GM18868 (cell line): Measurements from ENCODE around the gene BST1.
"Not testable (repeated sequence)": the region's sequence is repeated elsewhere in the genome, so short reads cannot be mapped to it uniquely, and the experiment has no call there.

ENCODE experiments used
- ATAC-seq: cut with Tn5 transposase; IDR thresholded peaks from one replicate; pipeline ENCODE4 v1.9.1; 2021; ENCODE audit warnings: mild to moderate bottlenecking, moderate library complexity; ENCODE audit not compliant: unreplicated experiment

Gene BST1

GRCh38 chr4:15707363-15707715 lies 4.5 kb downstream of the BST1 start:
- no peak for ATAC-seq

- ATAC-seq: no peak
These were observed 8.9 kb downstream of the BST1 start for GRCh38 chr4:15711762-15712161.

GRCh38 chr4:15712214-15712613 lies 9.3 kb downstream of the BST1 start:
- no peak for ATAC-seq

- no peak for ATAC-seq
These were observed 11.3 kb downstream of the BST1 start for GRCh38 chr4:15714141-15714540.

GRCh38 chr4:15714646-15715435 lies 12.0 kb downstream of the BST1 start:
- no peak for ATAC-seq

- no peak for ATAC-seq
These were observed 13.2 kb downstream of the BST1 start for GRCh38 chr4:15716115-15716514.

GRCh38 chr4:15717086-15717485 lies 14.2 kb downstream of the BST1 start:
- ATAC-seq: no peak

GRCh38 chr4:15717657-15718416 lies 15.0 kb downstream of the BST1 start:
- no peak for ATAC-seq

GRCh38 chr4:15718465-15718864 lies 15.6 kb downstream of the BST1 start:
- no peak for ATAC-seq

- no peak for ATAC-seq
These were observed 16.1 kb downstream of the BST1 start for GRCh38 chr4:15718959-15719358.

GRCh38 chr4:15719506-15719905 lies 16.6 kb downstream of the BST1 start:
- ATAC-seq: no peak

GRCh38 chr4:15720851-15721250 lies 18.0 kb downstream of the BST1 start:
- no peak for ATAC-seq

- no peak for ATAC-seq
These were observed 22.7 kb downstream of the BST1 start for GRCh38 chr4:15725608-15726007.

GRCh38 chr4:15729910-15730533 lies 27.2 kb downstream of the BST1 start:
- ATAC-seq: peak; percentile 79

GRCh38 chr4:15733061-15733460 lies 30.2 kb downstream of the BST1 start:
- not testable (repeated sequence) for ATAC-seq

- ATAC-seq: no peak
These were observed 32.7 kb downstream of the BST1 start for GRCh38 chr4:15735536-15735935.

- no peak for ATAC-seq
These were observed 33.7 kb downstream of the BST1 start for GRCh38 chr4:15736514-15737050.

GRCh38 chr4:15737255-15737654 lies 34.4 kb downstream of the BST1 start:
- ATAC-seq: no peak

GRCh38 chr4:15738877-15739276 lies 36.0 kb downstream of the BST1 start:
- ATAC-seq: no peak

- ATAC-seq: no peak
These were observed 38.0 kb downstream of the BST1 start for GRCh38 chr4:15740764-15741404.

GRCh38 chr4:15742083-15742582 lies 39.3 kb downstream of the BST1 start:
- no peak for ATAC-seq
